Measurements from ENCODE around the gene PTPMT1.
A peak's percentile ranks its signal among the peaks of the same experiment; 100 is the strongest.
"Not testable (repeated sequence)": the region's sequence is repeated elsewhere in the genome, so short reads cannot be mapped to it uniquely, and the experiment has no call there.

The PTPMT1 gene

GRCh38 chr11:47565340-47566148 is at the start of gene PTPMT1:
Gene PTPMT1, plus strand, starts transcription at chr11:47565599. Its CDS starts 24 bp downstream, at chr11:47565623.
- DNase-seq = peak; percentile 69

GRCh38 chr11:47516155-47516554 is 49.2 kb upstream of the PTPMT1 start:
- DNase-seq = no peak

GRCh38 chr11:47516984-47517853 is 48.2 kb upstream of the PTPMT1 start:
- no peak for DNase-seq

GRCh38 chr11:47518212-47518964 is 47.0 kb upstream of the PTPMT1 start:
- DNase-seq = no peak

- DNase-seq = peak; percentile 74
These were observed 41.7 kb upstream of the PTPMT1 start for GRCh38 chr11:47523490-47524225.

- DNase-seq = no peak
These were observed 41.0 kb upstream of the PTPMT1 start for GRCh38 chr11:47524291-47524874.

GRCh38 chr11:47526032-47526431 is 39.4 kb upstream of the PTPMT1 start:
- not testable (repeated sequence) for DNase-seq

GRCh38 chr11:47527186-47527585 is 38.2 kb upstream of the PTPMT1 start:
- DNase-seq = no peak

GRCh38 chr11:47529951-47530350 is 35.4 kb upstream of the PTPMT1 start:
- no peak for DNase-seq

- DNase-seq = not testable (repeated sequence)
These were observed 34.7 kb upstream of the PTPMT1 start for GRCh38 chr11:47530721-47531120.

- no peak for DNase-seq
These were observed 33.7 kb upstream of the PTPMT1 start for GRCh38 chr11:47531666-47532065.

- no peak for DNase-seq
These were observed 32.7 kb upstream of the PTPMT1 start for GRCh38 chr11:47532597-47533213.

- DNase-seq = peak; percentile 84
These were observed 31.7 kb upstream of the PTPMT1 start for GRCh38 chr11:47533690-47534151.

- no peak for DNase-seq
These were observed 30.6 kb upstream of the PTPMT1 start for GRCh38 chr11:47534704-47535251.

- DNase-seq = no peak
These were observed 28.5 kb upstream of the PTPMT1 start for GRCh38 chr11:47536915-47537314.

GRCh38 chr11:47538741-47539565 is 26.4 kb upstream of the PTPMT1 start:
- DNase-seq = no peak

- DNase-seq = no peak
These were observed 25.7 kb upstream of the PTPMT1 start for GRCh38 chr11:47539681-47540039.

- no peak for DNase-seq
These were observed 24.3 kb upstream of the PTPMT1 start for GRCh38 chr11:47541070-47541469.

- no peak for DNase-seq
These were observed 20.1 kb upstream of the PTPMT1 start for GRCh38 chr11:47545298-47545697.

GRCh38 chr11:47546274-47546673 is 19.1 kb upstream of the PTPMT1 start:
- DNase-seq = not testable (repeated sequence)
